Type B pancreatic cell (in vitro differentiated cells): ENCODE data around the gene PHF13. TPM values are rescaled to one million over a fixed set of nuclear protein-coding genes. Genes with fewer than 3 reads are reported as not detected.
A peak's percentile ranks its signal among the peaks of the same experiment; 100 is the strongest.

Experiments used
- DNase-seq: peaks from one replicate; pipeline ENCODE4 v3.0.0; 2021; ENCODE audit warnings: mixed read lengths; ENCODE audit not compliant: unreplicated experiment; ENCODE audit errors: extremely low spot score
- H3K27ac Mint-ChIP-seq: 2 replicates; pipeline ENCODE4 v1.8.0; 2021; ENCODE audit warnings: mild to moderate bottlenecking, mixed read lengths
- H3K27me3 Mint-ChIP-seq: 2 replicates; pipeline ENCODE4 v1.8.0; 2021; ENCODE audit warnings: mixed read lengths
- H3K36me3 Mint-ChIP-seq: 2 replicates; pipeline ENCODE4 v1.8.0; 2021; ENCODE audit warnings: mixed read lengths
- H3K4me1 Mint-ChIP-seq: one replicate; pipeline ENCODE4 v1.8.0; 2021; ENCODE audit warnings: mixed read lengths; ENCODE audit not compliant: unreplicated experiment
- H3K4me3 Mint-ChIP-seq: 2 replicates; pipeline ENCODE4 v1.8.0; 2021; ENCODE audit warnings: mild to moderate bottlenecking, mixed read lengths
- H3K9me3 Mint-ChIP-seq: 2 replicates; pipeline ENCODE4 v1.8.0; 2021; ENCODE audit warnings: mixed read lengths
- total RNA-seq: library from RNA; stranded (reverse); gene quantifications from 2 replicates; pipeline ENCODE4 v1.2.1, GENCODE V29; 2021; ENCODE audit warnings: low replicate concordance
- TF ChIP-seq, protein P1 (sequence below): fragments of 200-600 bp; sonication (generic); conservative IDR thresholded peaks from 2 replicates; pipeline ENCODE4 v1.5.0; 2021; ENCODE audit warnings: antibody characterized with exemption, mild to moderate bottlenecking

Gene PHF13
- total RNA-seq, 1 donor from 2014 or later = 21.2 TPM

DNA sequence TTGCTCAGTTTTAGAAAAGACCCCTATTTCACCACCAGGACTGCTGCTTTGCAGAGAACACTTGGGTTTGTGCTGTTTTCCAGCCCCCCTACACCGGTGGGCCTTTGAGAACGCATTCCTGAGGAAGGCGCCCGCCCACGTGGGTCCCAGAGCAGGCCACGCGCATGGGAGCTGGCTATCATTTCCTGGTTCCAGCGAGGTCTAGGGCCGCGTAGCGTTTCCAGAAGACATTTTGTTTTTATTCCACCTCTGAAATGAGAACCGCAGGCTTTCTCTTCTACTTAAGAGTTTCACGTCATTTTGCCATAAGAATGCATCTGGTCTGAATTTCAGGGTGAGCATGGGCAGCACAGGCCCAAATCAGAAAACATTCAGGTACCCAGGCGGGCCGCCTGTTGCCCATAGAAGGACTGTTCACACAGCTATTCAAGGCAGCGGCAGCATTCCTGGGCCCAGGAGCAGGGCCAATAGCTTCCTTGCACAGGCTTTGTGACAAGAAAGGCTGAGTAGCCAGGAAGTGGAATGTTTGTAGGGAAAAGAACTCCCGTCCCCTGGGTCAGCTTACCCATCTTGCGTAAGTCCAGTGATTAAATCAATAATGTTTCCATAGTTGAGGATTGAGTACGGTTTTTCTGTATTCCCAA, 9.5 kb upstream of the PHF13 start:
- Mint-ChIP-seq H3K4me3 (peak overlapping the region; percentile 85), H3K36me3 (no peaks in the 10 kb centered on the region), H3K9me3 (no peaks in the 10 kb centered on the region), H3K27ac (peak overlapping the region; percentile 97), H3K4me1 (peaks cover 19% of the 10 kb centered on the region), H3K27me3 (peaks cover 8% of the 10 kb centered on the region)
- TF ChIP-seq, protein P1, sequence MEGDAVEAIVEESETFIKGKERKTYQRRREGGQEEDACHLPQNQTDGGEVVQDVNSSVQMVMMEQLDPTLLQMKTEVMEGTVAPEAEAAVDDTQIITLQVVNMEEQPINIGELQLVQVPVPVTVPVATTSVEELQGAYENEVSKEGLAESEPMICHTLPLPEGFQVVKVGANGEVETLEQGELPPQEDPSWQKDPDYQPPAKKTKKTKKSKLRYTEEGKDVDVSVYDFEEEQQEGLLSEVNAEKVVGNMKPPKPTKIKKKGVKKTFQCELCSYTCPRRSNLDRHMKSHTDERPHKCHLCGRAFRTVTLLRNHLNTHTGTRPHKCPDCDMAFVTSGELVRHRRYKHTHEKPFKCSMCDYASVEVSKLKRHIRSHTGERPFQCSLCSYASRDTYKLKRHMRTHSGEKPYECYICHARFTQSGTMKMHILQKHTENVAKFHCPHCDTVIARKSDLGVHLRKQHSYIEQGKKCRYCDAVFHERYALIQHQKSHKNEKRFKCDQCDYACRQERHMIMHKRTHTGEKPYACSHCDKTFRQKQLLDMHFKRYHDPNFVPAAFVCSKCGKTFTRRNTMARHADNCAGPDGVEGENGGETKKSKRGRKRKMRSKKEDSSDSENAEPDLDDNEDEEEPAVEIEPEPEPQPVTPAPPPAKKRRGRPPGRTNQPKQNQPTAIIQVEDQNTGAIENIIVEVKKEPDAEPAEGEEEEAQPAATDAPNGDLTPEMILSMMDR = peak; percentile 65
- DNase-seq = no peak

DNA sequence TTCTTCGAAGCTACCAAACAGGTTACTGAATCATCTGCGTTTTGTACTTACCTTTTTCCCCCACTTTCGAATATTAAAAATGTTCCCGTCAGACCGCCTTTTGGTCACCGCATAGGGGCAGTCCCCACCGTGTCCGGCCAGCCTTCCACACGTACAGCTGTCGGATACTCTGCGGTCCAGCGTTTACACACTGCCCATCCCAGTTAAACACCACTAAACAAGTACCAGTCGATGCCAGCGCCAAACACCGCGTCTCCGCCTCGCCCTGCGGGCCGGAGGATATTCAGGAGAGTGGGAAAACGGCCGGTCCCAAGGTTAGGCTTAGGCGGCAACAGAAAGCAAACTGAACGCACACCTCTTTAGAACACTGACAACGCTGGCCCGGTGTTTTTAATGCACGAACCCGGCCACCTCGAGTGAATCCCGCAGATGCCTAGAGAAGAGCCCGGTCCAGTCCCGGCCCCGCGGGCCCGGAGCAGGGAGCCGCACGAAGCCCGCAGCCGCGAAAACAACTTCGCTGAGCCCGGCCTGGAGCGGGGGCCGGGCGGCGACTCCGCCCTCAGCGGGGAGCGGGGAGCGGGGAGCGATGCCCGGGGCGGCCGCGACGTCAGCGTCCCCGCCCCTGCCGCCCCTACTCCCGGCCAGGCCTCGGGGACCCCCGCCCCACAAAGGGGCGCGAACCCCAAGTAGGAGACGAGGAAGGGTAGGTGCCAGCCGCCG, 730 bp upstream of the PHF13 start:
- H3K27ac Mint-ChIP-seq = peak overlapping the region; percentile 98
- TF ChIP-seq, protein P1 = no peak
- H3K4me1 Mint-ChIP-seq = peaks cover 18% of the 10 kb centered on the region
- H3K27me3 Mint-ChIP-seq = no peaks in the 10 kb centered on the region
- H3K36me3 Mint-ChIP-seq = peaks cover 3% of the 10 kb centered on the region
- H3K9me3 Mint-ChIP-seq = no peaks in the 10 kb centered on the region
- no peak for DNase-seq
- peak overlapping the region; percentile 97 for H3K4me3 Mint-ChIP-seq

DNA sequence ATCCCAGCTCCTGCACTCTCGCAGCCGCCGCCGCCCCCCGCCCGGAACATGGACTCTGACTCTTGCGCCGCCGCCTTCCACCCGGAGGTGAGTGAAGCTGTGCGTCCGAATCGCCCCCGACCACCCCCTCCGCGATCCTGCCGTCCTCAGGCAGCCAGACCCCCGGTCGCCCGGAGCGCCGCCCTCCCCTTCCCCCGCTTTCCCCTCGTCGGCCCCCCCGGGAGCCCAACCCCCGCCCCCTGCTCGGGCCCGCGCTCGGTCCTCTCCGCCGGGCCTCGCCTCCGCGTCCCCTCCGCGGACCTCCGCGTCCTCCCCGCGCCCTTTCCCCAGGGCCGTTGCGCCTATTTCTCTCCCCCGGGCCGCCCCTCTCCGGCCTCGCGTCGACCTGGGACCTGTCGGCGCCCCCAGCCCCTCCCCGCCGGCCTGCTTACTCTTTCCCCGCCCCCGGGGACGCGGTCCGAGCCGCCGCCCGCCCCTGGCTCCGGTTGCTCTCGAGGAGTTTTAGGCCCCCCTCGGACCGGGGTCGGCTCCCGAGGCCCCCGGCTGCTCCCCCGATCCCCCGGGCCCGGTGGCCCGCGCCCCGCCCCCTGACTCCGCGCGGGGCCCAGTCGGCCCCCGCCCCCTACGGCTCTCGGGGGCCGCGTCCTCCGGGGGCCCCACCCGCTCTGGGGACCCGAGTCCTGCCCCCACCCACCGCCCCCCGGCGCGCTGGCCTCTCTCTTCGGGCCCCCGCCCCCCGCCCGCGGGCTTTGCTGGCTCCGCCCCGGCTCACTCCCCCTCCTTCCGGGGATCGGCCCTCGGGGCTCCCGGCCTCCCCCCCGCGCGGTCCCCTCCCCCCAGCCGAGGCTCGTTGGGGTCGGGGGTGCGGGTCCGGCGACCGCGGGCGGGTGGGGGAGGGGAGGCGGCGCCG, 743 bp downstream of the PHF13 start:
- TF ChIP-seq, protein P1 = no peak
- H3K4me1 Mint-ChIP-seq = peaks cover 18% of the 10 kb centered on the region
- peaks cover 3% of the 10 kb centered on the region for H3K36me3 Mint-ChIP-seq
- no peaks in the 10 kb centered on the region for H3K27me3 Mint-ChIP-seq
- no peak overlapping the region for H3K27ac Mint-ChIP-seq
- no peak for DNase-seq
- no peaks in the 10 kb centered on the region for H3K9me3 Mint-ChIP-seq
- H3K4me3 Mint-ChIP-seq = peak overlapping the region; percentile 88

DNA sequence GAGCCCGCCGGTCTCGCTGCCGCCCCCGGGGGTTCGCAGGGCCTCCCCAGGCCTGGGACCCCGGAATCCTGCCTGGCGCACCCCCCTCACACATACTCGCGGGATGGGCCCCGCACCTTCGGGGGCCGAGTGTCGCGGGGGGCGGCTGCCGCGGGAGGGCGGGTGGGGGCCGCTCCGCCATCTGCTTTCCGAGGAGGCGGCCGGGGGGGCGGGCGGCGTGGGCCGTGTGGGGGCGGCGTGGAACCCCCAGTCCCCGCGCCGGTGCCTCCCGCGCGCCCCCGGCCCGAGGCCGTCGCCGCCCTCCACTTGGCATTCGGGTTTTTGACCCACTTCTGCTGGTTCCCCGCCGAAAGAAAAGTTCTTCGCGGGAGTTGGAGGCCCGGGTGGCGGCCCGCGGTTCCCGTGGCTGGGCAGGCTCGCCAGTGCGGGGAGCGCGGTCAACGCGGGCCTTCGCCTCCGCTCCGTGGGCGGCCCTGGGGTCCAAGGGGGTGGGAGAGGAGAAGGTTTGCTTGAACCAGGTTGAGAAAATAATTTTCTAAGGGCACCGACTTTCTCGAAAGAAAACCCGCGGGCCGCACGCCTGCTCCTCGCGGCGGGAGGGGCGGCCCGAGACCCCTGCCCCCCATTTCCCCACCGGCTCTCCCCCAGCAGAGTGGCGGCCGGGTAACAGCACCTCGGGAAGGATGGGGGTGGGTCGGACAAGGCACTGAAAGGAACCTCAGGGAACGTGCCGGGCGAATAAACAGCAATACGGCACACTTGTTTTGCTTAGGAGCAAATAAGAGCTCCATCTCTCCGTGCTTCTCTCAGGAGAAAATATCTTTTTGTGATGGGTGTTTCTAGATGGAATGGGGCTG, 1.6 kb downstream of the PHF13 start:
- H3K9me3 Mint-ChIP-seq = no peaks in the 10 kb centered on the region
- no peak for DNase-seq

More for the DNA sequence above, 1.6 kb downstream of the PHF13 start:
- TF ChIP-seq, protein P1 = no peak
- Mint-ChIP-seq H3K27ac (peak overlapping the region; percentile 82), H3K27me3 (no peaks in the 10 kb centered on the region), H3K4me1 (peaks cover 18% of the 10 kb centered on the region), H3K36me3 (peaks cover 5% of the 10 kb centered on the region), H3K4me3 (peak overlapping the region; percentile 89)
